Measurements from ENCODE around the gene GRK1. TPM values are rescaled to one million over a fixed set of nuclear protein-coding genes. Genes with fewer than 3 reads are reported as not detected.

GRK1 gene
- total and polyA plus RNA-seq, 2 of the 8 experiments (the other 6 are each of a cell fraction or from before 2014, with no cell fraction given), result 0.12 TPM; not detected in 1

GRCh38 chr13:113739527-113740285 is 72.7 kb downstream of the GRK1 start (continued):
- TF ChIP-seq USF2 (IDR thresholded peaks at IDR 0.05; ENCODE audit: low read length) (no peak), GABPA (IDR thresholded peaks at IDR 0.05; ENCODE audit: borderline replicate concordance, insufficient read depth, low read length) (no peak), SRF (IDR thresholded peaks at IDR 0.05; ENCODE audit: low read depth, low read length) (no peak), SUZ12 (IDR thresholded peaks at IDR 0.05; ENCODE audit: low read length) (no peak), CTCF (IDR thresholded peaks at IDR 0.05; ENCODE audit: control extremely low read depth in 1 of 3, insufficient read depth in 1 of 3, low read depth in 1 of 3, low read length in 3 of 3) (no peak), CREB1 (IDR thresholded peaks at IDR 0.05) (no peak)
